ENCODE results near the gene PRDX5.
A peak's percentile ranks its signal among the peaks of the same experiment; 100 is the strongest.

Gene PRDX5

GRCh38 chr11:64347193-64347867 lies 29.4 kb downstream of the PRDX5 start:
- no peak for DNase-seq (ENCODE audit: low read depth in 2 of 2)

GRCh38 chr11:64348383-64349024 lies 30.6 kb downstream of the PRDX5 start:
- DNase-seq (ENCODE audit: low read depth in 2 of 2) = no peak

GRCh38 chr11:64349025-64349387 lies 31.1 kb downstream of the PRDX5 start:
- DNase-seq (ENCODE audit: low read depth in 2 of 2) = no peak

- DNase-seq (ENCODE audit: low read depth in 2 of 2) = no peak
Measured at GRCh38 chr11:64349404-64349803, 31.5 kb downstream of the PRDX5 start.

- no peak for DNase-seq (ENCODE audit: low read depth in 2 of 2)
Measured at GRCh38 chr11:64351136-64351631, 33.3 kb downstream of the PRDX5 start.

GRCh38 chr11:64352099-64352994 lies 34.4 kb downstream of the PRDX5 start:
- DNase-seq (ENCODE audit: low read depth in 2 of 2) = no peak

GRCh38 chr11:64352995-64353714 lies 35.2 kb downstream of the PRDX5 start:
- DNase-seq (ENCODE audit: low read depth in 2 of 2) = no peak

GRCh38 chr11:64353715-64354506 lies 36.0 kb downstream of the PRDX5 start:
- no peak for DNase-seq (ENCODE audit: low read depth in 2 of 2)

- no peak for DNase-seq (ENCODE audit: low read depth in 2 of 2)
Measured at GRCh38 chr11:64355078-64355940, 37.4 kb downstream of the PRDX5 start.

- DNase-seq (ENCODE audit: low read depth in 2 of 2) = no peak
Measured at GRCh38 chr11:64356498-64357411, 38.8 kb downstream of the PRDX5 start.

GRCh38 chr11:64357446-64357845 lies 39.5 kb downstream of the PRDX5 start:
- DNase-seq (ENCODE audit: low read depth in 2 of 2) = no peak

GRCh38 chr11:64357904-64358535 lies 40.1 kb downstream of the PRDX5 start:
- no peak for DNase-seq (ENCODE audit: low read depth in 2 of 2)

GRCh38 chr11:64358536-64358906 lies 40.6 kb downstream of the PRDX5 start:
- DNase-seq (ENCODE audit: low read depth in 2 of 2) = no peak

GRCh38 chr11:64358907-64359711 lies 41.2 kb downstream of the PRDX5 start, which contains the start of gene RPS6KA4:
RPS6KA4 (plus strand) TSS chr11:64359162; CDS start chr11:64359236, 74 bp downstream.
- DNase-seq (ENCODE audit: low read depth in 2 of 2) = peak in 1 of 2 donors; percentile 32

GRCh38 chr11:64359712-64360445 lies 42.0 kb downstream of the PRDX5 start:
- no peak for DNase-seq (ENCODE audit: low read depth in 2 of 2)

- DNase-seq (ENCODE audit: low read depth in 2 of 2) = no peak
Measured at GRCh38 chr11:64360448-64360921, 42.6 kb downstream of the PRDX5 start.

- DNase-seq (ENCODE audit: low read depth in 2 of 2) = no peak
Measured at GRCh38 chr11:64361659-64362058, 43.7 kb downstream of the PRDX5 start.

Measured in stimulated activated CD8-positive, alpha-beta memory T cell treated with anti-CD3 and anti-CD28 coated beads, Interleukin-15, amount 100 ng/mL, for 4 hours (primary cell).